ENCODE measurements around the gene MOB3B. TPM values are rescaled to one million over a fixed set of nuclear protein-coding genes. Genes with fewer than 3 reads are reported as not detected.

Gene MOB3B
- total RNA-seq, 3 donors from 2014 or later (not counting 1 experiment from before 2014, with no cell fraction given) = 0.23 to 0.30 (median 0.28) TPM

GRCh38 chr9:27353474-27354229 lies 176.0 kb downstream of the MOB3B start:
- ATAC-seq (peak in 2 of 3 donors; percentile 21 to 47), DNase-seq (no peak)
- H3K9me3 Mint-ChIP-seq = no peaks in the 10 kb centered on the region
- H3K27ac ChIP-seq (ENCODE audit: low read length) = no peak overlapping the region
- H3K4me3 ChIP-seq (ENCODE audit: low read length) = no peak overlapping the region
- no peaks in the 10 kb centered on the region for H3K27me3 Mint-ChIP-seq (ENCODE audit: low read depth in 2 of 2)
- TF ChIP-seq, protein P1, sequence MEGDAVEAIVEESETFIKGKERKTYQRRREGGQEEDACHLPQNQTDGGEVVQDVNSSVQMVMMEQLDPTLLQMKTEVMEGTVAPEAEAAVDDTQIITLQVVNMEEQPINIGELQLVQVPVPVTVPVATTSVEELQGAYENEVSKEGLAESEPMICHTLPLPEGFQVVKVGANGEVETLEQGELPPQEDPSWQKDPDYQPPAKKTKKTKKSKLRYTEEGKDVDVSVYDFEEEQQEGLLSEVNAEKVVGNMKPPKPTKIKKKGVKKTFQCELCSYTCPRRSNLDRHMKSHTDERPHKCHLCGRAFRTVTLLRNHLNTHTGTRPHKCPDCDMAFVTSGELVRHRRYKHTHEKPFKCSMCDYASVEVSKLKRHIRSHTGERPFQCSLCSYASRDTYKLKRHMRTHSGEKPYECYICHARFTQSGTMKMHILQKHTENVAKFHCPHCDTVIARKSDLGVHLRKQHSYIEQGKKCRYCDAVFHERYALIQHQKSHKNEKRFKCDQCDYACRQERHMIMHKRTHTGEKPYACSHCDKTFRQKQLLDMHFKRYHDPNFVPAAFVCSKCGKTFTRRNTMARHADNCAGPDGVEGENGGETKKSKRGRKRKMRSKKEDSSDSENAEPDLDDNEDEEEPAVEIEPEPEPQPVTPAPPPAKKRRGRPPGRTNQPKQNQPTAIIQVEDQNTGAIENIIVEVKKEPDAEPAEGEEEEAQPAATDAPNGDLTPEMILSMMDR (IDR thresholded peaks at IDR 0.05) = no peak
- H3K36me3 Mint-ChIP-seq = no peaks in the 10 kb centered on the region
- WGBS (ENCODE audit: insufficient coverage) = 76% methylated on average over 5 of the region's 5 CpGs
- intact Hi-C loops (cut with micrococcal nuclease) = no loop called here
- H3K4me3 Mint-ChIP-seq = no peak overlapping the region
- peaks cover 11 to 18% of the 10 kb centered on the region in 2 donors for H3K4me1 Mint-ChIP-seq
- H3K36me3 ChIP-seq (ENCODE audit: control insufficient read depth, insufficient read depth, low read length) = no peaks in the 10 kb centered on the region
- no peak overlapping the region for H3K27ac Mint-ChIP-seq
- peaks cover 24% of the 10 kb centered on the region for H3K4me1 ChIP-seq (ENCODE audit: control insufficient read depth, insufficient read depth, low read length)
- no peaks in the 10 kb centered on the region for H3K27me3 ChIP-seq (ENCODE audit: control insufficient read depth, insufficient read depth, low read length)
- no peaks in the 10 kb centered on the region for H3K9me3 ChIP-seq (ENCODE audit: control insufficient read depth, insufficient read depth, low read length)

GRCh38 chr9:27353166-27353473 lies 176.5 kb downstream of the MOB3B start:
- TF ChIP-seq, protein P1 (IDR thresholded peaks at IDR 0.05) = no peak
- ATAC-seq (peak in 1 of 3 donors; percentile 8), DNase-seq (no peak)
- H3K36me3 ChIP-seq (ENCODE audit: control insufficient read depth, insufficient read depth, low read length) = no peaks in the 10 kb centered on the region
- Mint-ChIP-seq H3K27ac (no peak overlapping the region), H3K4me1 (peaks cover 11 to 18% of the 10 kb centered on the region in 2 donors), H3K27me3 (ENCODE audit: low read depth in 2 of 2) (no peaks in the 10 kb centered on the region), H3K4me3 (no peak overlapping the region), H3K9me3 (no peaks in the 10 kb centered on the region), H3K36me3 (no peaks in the 10 kb centered on the region)
- H3K27me3 ChIP-seq (ENCODE audit: control insufficient read depth, insufficient read depth, low read length) = no peaks in the 10 kb centered on the region
- no peaks in the 10 kb centered on the region for H3K9me3 ChIP-seq (ENCODE audit: control insufficient read depth, insufficient read depth, low read length)
- H3K27ac ChIP-seq (ENCODE audit: low read length) = no peak overlapping the region
- no peak overlapping the region for H3K4me3 ChIP-seq (ENCODE audit: low read length)
- intact Hi-C loops (cut with micrococcal nuclease) = no loop called here
- WGBS (ENCODE audit: insufficient coverage) = 55% methylated on average over 4 of the region's 4 CpGs
- H3K4me1 ChIP-seq (ENCODE audit: control insufficient read depth, insufficient read depth, low read length) = peaks cover 24% of the 10 kb centered on the region

DNA sequence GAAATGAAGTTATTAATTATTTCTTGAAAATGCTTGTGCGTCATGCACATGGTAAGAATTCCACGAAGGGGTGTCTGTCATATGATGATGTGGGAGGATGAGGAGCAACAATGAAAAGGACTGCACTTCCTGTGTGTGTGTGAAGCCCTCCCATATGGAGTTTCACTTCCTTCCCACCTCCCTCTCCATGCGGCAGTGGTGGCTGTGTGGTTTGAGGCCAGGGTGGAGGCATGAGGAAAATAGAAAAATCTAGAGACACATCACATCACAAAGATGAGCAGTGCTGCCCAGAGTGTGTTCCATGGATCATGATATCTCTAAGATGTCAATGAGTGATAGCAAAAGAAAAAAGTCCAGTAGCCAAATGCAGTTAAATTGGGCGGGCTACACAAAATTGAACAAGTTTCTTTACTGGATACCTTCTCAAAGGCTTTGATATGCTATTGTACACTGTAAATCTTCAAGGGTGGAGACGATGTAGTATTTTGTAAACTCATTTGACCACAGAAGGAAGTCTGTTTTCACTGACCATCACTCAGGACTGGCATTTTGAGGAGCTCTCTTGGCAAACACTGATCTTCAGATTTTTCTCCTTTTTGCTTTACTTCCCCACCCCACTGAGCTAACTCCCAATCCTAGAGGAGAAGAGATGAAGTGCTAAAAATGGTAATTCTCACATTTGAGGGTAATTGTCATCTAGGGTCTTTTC lies 177.0 kb downstream of the MOB3B start:
- H3K4me3 Mint-ChIP-seq = no peak overlapping the region
- no peaks in the 10 kb centered on the region for H3K9me3 Mint-ChIP-seq
- Histone ChIP-seq H3K27ac (ENCODE audit: low read length) (no peak overlapping the region), H3K36me3 (ENCODE audit: control insufficient read depth, insufficient read depth, low read length) (no peaks in the 10 kb centered on the region), H3K9me3 (ENCODE audit: control insufficient read depth, insufficient read depth, low read length) (no peaks in the 10 kb centered on the region), H3K27me3 (ENCODE audit: control insufficient read depth, insufficient read depth, low read length) (no peaks in the 10 kb centered on the region), H3K4me1 (ENCODE audit: control insufficient read depth, insufficient read depth, low read length) (peaks cover 24% of the 10 kb centered on the region), H3K4me3 (ENCODE audit: low read length) (no peak overlapping the region)
- no peaks in the 10 kb centered on the region for H3K27me3 Mint-ChIP-seq (ENCODE audit: low read depth in 2 of 2)
- TF ChIP-seq, protein P1 (IDR thresholded peaks at IDR 0.05) = no peak
- no peaks in the 10 kb centered on the region for H3K36me3 Mint-ChIP-seq
- ATAC-seq = no peak
- no peak for DNase-seq
- intact Hi-C loops (cut with micrococcal nuclease) = no loop called here
- H3K27ac Mint-ChIP-seq = no peak overlapping the region
- peaks cover 11 to 18% of the 10 kb centered on the region in 2 donors for H3K4me1 Mint-ChIP-seq
- WGBS (ENCODE audit: insufficient coverage) = 60% methylated on average over 4 of the region's 5 CpGs

All from natural killer cell (primary cell).